CD4-positive, alpha-beta memory T cell (primary cell): ENCODE results near the gene ATP1A2. TPM values are rescaled to one million over a fixed set of nuclear protein-coding genes. Genes with fewer than 3 reads are reported as not detected.

Source experiments
- CTCF ChIA-PET: fragments of 350-600 bp; sonication (Branson Sonifier 250); formaldehyde crosslinking; loops from one replicate; lab custom pipeline; 2021; ENCODE audit warnings: inconsistent platforms; ENCODE audit not compliant: partially characterized antibody; lab: Charles Lee
- POLR2A ChIA-PET: fragments of 350-600 bp; sonication (Branson Sonifier 250); formaldehyde crosslinking; loops from one replicate; lab custom pipeline; 2021; ENCODE audit not compliant: partially characterized antibody; lab: Charles Lee
- DNase-seq, 5 donors: peaks; one replicate each; pipeline versions ENCODE4 v3.0.0 to v3.0.0-alpha.2; 2020 to 2022; ENCODE audit warnings: mixed read lengths in 1 of 5
- H3K27ac ChIP-seq: one replicate; pipeline ENCODE4 v1.7.0; 2013; ENCODE audit warnings: low read depth, low read length
- H3K27me3 ChIP-seq: 2 replicates; pipeline ENCODE4 v1.7.0; 2013; ENCODE audit warnings: mild to moderate bottlenecking, low read length, moderate library complexity; ENCODE audit not compliant: insufficient read depth
- H3K36me3 ChIP-seq: 2 replicates; pipeline ENCODE4 v1.7.0; 2013; ENCODE audit warnings: mild to moderate bottlenecking, low read length, moderate library complexity; ENCODE audit not compliant: insufficient read depth
- H3K4me1 ChIP-seq: 2 replicates; pipeline ENCODE4 v1.7.0; 2013; ENCODE audit warnings: mild to moderate bottlenecking, low read length, moderate library complexity; ENCODE audit not compliant: insufficient read depth
- H3K4me3 ChIP-seq, 2 donors: one replicate each; pipeline ENCODE4 v1.7.0; 2013; ENCODE audit warnings: low read length in 2 of 2, mild to moderate bottlenecking in 1 of 2
- H3K9me3 ChIP-seq, 2 donors: one replicate each; pipeline ENCODE4 v1.7.0; 2013; ENCODE audit warnings: low read length in 2 of 2, control low read depth in 1 of 2; ENCODE audit not compliant: control insufficient read depth in 1 of 2
- H3K27ac Mint-ChIP-seq, 7 donors: one replicate each; pipeline ENCODE4 v1.8.0; 2020 to 2021; ENCODE audit warnings: mixed read lengths in 7 of 7, mild to moderate bottlenecking in 6 of 7, inconsistent platforms in 3 of 7, moderate library complexity in 3 of 7
- H3K27me3 Mint-ChIP-seq, 2 donors: one replicate each; pipeline ENCODE4 v1.8.0; 2020 to 2021; ENCODE audit warnings: mixed read lengths in 2 of 2
- H3K36me3 Mint-ChIP-seq, 2 donors: one replicate each; pipeline ENCODE4 v1.8.0; 2020 to 2021; ENCODE audit warnings: mixed read lengths in 2 of 2, inconsistent platforms in 1 of 2, mild to moderate bottlenecking in 1 of 2
- H3K4me1 Mint-ChIP-seq, 4 donors: one replicate each; pipeline ENCODE4 v1.8.0; 2020 to 2021; ENCODE audit warnings: mixed read lengths in 4 of 4, mild to moderate bottlenecking in 1 of 4
- H3K4me3 Mint-ChIP-seq, 8 donors: one replicate each; pipeline ENCODE4 v1.8.0; 2020 to 2021; ENCODE audit warnings: mixed read lengths in 8 of 8, mild to moderate bottlenecking in 7 of 8, moderate library complexity in 6 of 8, inconsistent platforms in 3 of 8
- H3K9me3 Mint-ChIP-seq, 8 donors: one replicate each; pipeline ENCODE4 v1.8.0; 2020 to 2021; ENCODE audit warnings: mixed read lengths in 8 of 8, mild to moderate bottlenecking in 5 of 8, inconsistent platforms in 3 of 8, moderate library complexity in 1 of 8
- intact Hi-C: fragments of 100-400 bp; cut with micrococcal nuclease; formaldehyde crosslinking; loops from one replicate; pipeline ENCODE4 v1.15.1; 2023
- polyA plus RNA-seq, 2 donors: library from polyadenylated mRNA; unstranded; fragments of 300-500 nt; fragmentation: Illumina TruSeq; gene quantifications; one replicate each; pipeline ENCODE4 v1.2.3, GENCODE V29; 2021
- total RNA-seq, 2 experiments: library from RNA; stranded (reverse); gene quantifications; one replicate each; pipeline ENCODE4 v1.2.3, GENCODE V29; 2021

Gene ATP1A2
- total and polyA plus RNA-seq, 4 experiments from 2014 or later: not detected

DNA sequence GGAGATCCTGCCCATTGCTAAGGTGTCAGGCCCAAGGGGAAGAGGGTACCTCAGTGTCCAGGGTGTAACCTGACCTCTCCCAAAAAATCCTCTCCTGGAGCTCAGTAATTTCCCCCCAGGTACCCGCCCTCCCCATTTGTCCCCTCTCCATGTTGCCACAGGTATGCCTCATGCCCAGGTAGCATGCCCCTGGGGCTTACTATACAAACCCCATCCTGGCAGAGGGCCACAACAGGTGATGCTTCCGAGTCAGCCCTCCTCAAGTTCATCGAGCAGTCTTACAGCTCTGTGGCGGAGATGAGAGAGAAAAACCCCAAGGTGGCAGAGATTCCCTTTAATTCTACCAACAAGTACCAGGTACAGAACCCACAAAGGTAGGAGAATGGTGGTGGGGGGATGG lies 51.5 kb downstream of the ATP1A2 start:
- H3K4me1 ChIP-seq: no peaks in the 10 kb centered on the region
- no peaks in the 10 kb centered on the region for H3K27me3 ChIP-seq
- H3K36me3 ChIP-seq: no peaks in the 10 kb centered on the region
- no peak overlapping the region for H3K27ac Mint-ChIP-seq
- POLR2A ChIA-PET: no interaction called here
- H3K36me3 Mint-ChIP-seq: no peaks in the 10 kb centered on the region
- DNase-seq: no peak
- CTCF ChIA-PET: no interaction called here
- intact Hi-C loops: no loop called here
- H3K9me3 ChIP-seq: no peaks in the 10 kb centered on the region
- H3K27ac ChIP-seq: no peak overlapping the region
- H3K27me3 Mint-ChIP-seq: peaks cover 10 to 32% of the 10 kb centered on the region in 2 donors
- no peak overlapping the region for H3K4me3 ChIP-seq
- peaks cover 0 to 10% (median 5%) of the 10 kb centered on the region in 4 donors for H3K4me1 Mint-ChIP-seq
- no peak overlapping the region for H3K4me3 Mint-ChIP-seq
- H3K9me3 Mint-ChIP-seq: no peaks in the 10 kb centered on the region

DNA sequence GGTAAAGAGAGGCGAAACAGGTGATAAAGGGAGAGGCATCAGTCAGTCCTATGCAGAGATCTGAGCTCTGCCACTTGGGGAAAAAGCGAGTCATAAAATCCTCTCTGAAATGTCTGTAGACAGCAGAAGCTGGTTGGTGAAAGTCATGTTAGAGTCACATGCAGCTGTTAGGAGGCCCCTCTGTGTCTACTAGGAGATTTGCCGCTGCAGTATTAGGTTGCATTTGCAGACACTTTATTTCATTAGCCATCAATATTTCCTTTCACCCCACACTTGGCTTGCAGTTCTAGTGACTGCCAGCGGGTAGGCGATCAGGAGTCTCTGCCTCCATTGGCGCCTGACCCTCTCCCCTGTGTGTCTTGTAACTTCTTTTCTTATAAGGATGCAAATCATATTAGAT lies 52.0 kb downstream of the ATP1A2 start:
- no peaks in the 10 kb centered on the region for H3K9me3 Mint-ChIP-seq

DNA sequence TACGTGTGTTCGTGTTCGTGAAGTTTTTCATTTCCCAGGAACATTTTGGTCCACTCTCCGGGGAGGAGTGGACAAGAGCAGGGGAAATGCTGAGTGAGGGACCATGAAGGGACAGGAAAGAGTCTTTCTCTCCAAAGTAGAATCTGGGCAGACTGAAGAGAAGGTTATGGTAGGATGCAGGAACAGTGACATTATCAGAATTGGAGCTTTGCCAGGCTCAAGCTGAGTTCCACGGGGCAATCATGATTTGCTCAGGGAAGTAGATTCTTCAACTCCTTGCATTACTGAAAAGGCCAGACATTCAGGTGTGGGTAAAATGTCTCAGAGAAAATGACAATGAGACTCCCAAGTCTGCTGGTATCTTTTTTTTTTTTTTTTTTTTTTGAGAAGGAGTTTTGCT lies 52.5 kb downstream of the ATP1A2 start:
- intact Hi-C loops: no loop called here
- CTCF ChIA-PET: no interaction called here
- Histone ChIP-seq H3K36me3 (no peaks in the 10 kb centered on the region), H3K27ac (no peak overlapping the region), H3K27me3 (no peaks in the 10 kb centered on the region), H3K9me3 (no peaks in the 10 kb centered on the region), H3K4me1 (no peaks in the 10 kb centered on the region), H3K4me3 (no peak overlapping the region)
- H3K9me3 Mint-ChIP-seq: no peaks in the 10 kb centered on the region
- POLR2A ChIA-PET: no interaction called here
- H3K4me3 Mint-ChIP-seq: no peak overlapping the region
- peaks cover 17 to 35% of the 10 kb centered on the region in 2 donors for H3K27me3 Mint-ChIP-seq
- no peak for DNase-seq
- H3K36me3 Mint-ChIP-seq: no peaks in the 10 kb centered on the region
- no peak overlapping the region for H3K27ac Mint-ChIP-seq
- peaks cover 0 to 10% (median 5%) of the 10 kb centered on the region in 4 donors for H3K4me1 Mint-ChIP-seq

More for the DNA sequence above, 52.0 kb downstream of the ATP1A2 start:
- intact Hi-C loops: no loop called here
- Histone ChIP-seq H3K4me1 (no peaks in the 10 kb centered on the region), H3K4me3 (no peak overlapping the region), H3K27ac (no peak overlapping the region), H3K9me3 (no peaks in the 10 kb centered on the region), H3K36me3 (no peaks in the 10 kb centered on the region), H3K27me3 (no peaks in the 10 kb centered on the region)
- no peak overlapping the region for H3K27ac Mint-ChIP-seq
- peaks cover 12 to 33% of the 10 kb centered on the region in 2 donors for H3K27me3 Mint-ChIP-seq
- no peak overlapping the region for H3K4me3 Mint-ChIP-seq
- no peak for DNase-seq
- H3K4me1 Mint-ChIP-seq: peaks cover 0 to 10% (median 5%) of the 10 kb centered on the region in 4 donors
- ChIA-PET POLR2A (no interaction called here), CTCF (no interaction called here)
- H3K36me3 Mint-ChIP-seq: no peaks in the 10 kb centered on the region

DNA sequence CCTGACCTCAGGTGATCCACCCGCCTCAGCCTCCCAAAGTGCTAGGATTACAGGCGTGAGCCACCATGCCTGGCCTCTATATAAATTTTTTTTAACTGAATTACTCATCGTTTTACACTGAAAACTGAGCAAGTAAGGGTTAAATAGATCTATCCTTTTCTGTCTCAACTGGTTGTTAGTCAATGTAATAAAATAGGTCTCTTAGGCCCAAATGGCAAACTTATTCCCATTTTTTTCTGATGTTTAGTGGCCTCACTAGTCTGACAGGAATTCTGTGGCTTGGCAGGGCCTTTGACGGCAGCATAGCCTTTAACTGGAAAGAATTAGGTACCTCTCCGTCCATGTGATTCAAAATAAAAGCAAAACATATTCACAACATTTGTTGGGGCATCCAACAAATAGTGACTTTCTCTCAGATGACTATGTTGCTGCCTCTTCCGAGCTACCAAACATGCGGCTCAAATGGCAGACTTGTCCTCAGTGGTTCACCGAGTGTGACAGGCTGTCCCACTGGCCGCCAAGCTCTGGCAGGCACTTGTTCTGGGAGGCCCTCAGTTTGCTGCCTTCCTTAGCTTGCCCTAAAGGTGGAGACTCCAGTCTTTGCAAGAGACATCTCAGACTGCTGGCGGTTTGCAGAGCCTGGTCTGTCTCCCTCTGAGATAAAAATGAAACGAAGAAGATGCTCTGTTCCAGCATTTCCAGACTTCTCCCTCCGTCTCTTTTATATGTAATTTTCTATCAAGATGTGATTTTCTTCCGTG lies 53.2 kb downstream of the ATP1A2 start:
- no peaks in the 10 kb centered on the region for H3K9me3 Mint-ChIP-seq

DNA sequence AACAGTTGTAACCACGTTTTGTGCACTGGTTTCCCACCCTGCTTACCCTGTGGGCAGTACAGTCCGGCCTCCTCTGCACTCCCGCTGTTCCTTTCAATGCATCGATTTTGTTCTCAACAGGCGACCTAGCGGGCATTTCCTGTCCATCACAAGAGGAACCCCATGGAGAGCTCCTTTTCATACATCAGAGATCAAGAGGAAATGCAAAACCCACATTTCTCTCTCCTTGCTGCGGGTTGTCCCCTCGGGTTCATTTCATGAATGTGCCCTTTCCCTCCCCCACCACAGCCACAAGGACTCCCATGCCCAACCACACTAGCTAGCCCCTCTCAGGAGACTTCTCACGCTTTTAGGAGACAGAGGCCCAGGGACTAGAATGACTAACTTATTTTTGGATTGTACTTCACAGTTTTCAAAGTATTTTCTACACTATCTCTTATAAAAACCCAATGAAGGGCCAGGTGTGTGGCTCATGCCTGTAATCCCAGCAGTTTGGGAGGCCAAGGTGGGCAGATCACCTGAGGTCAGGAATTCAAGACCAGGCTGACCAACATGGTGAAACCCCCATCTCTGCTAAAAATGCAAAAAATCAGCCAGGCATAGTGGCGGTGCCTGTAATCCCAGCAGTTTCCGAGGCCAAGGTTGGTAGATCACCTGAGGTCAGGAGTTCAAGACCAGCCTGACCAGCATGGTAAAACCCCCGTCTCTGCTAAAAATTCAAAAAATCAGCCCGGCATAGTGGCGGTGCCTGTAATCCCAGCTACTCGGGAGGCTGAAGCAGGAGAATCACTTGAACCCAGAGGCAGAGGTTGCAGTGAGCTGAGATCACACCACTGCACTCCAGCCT lies 54.2 kb downstream of the ATP1A2 start:
- Mint-ChIP-seq H3K4me3 (no peak overlapping the region), H3K4me1 (peaks cover 0 to 14% (median 9%) of the 10 kb centered on the region in 4 donors), H3K27ac (peak overlapping the region in 1 of 7 donors; percentile 49), H3K9me3 (no peaks in the 10 kb centered on the region), H3K27me3 (peaks cover 19 to 28% of the 10 kb centered on the region in 2 donors), H3K36me3 (no peaks in the 10 kb centered on the region)
- intact Hi-C loops: no loop called here
- H3K36me3 ChIP-seq: no peaks in the 10 kb centered on the region
- H3K27me3 ChIP-seq: no peaks in the 10 kb centered on the region
- H3K27ac ChIP-seq: no peak overlapping the region
- no peak overlapping the region for H3K4me3 ChIP-seq
- ChIA-PET CTCF (no interaction called here), POLR2A (no interaction called here)
- H3K9me3 ChIP-seq: no peaks in the 10 kb centered on the region
- no peaks in the 10 kb centered on the region for H3K4me1 ChIP-seq
- no peak for DNase-seq

More for the DNA sequence above, 53.2 kb downstream of the ATP1A2 start:
- Histone ChIP-seq H3K27me3 (no peaks in the 10 kb centered on the region), H3K27ac (no peak overlapping the region), H3K4me3 (no peak overlapping the region), H3K4me1 (no peaks in the 10 kb centered on the region), H3K36me3 (no peaks in the 10 kb centered on the region), H3K9me3 (no peaks in the 10 kb centered on the region)
- peaks cover 21 to 35% of the 10 kb centered on the region in 2 donors for H3K27me3 Mint-ChIP-seq
- H3K4me1 Mint-ChIP-seq: peaks cover 0 to 14% (median 9%) of the 10 kb centered on the region in 4 donors
- DNase-seq: no peak
- intact Hi-C loops: no loop called here
- ChIA-PET POLR2A (no interaction called here), CTCF (no interaction called here)
- H3K36me3 Mint-ChIP-seq: no peaks in the 10 kb centered on the region
- no peak overlapping the region for H3K27ac Mint-ChIP-seq
- H3K4me3 Mint-ChIP-seq: no peak overlapping the region

DNA sequence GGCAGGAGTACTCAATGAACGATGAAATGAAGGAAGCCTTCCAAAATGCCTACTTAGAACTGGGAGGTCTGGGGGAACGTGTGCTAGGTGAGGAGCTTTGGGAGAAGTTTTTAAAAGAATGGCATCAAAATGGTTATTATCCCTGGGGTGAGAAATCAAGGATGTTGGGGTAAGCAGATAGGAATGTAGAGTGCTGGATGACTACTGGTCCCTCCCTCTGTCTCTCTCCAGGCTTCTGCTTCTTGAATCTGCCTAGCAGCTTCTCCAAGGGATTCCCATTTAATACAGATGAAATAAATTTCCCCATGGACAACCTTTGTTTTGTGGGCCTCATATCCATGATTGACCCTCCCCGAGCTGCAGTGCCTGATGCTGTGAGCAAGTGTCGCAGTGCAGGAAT lies 55.8 kb downstream of the ATP1A2 start:
- no peak overlapping the region for H3K27ac Mint-ChIP-seq
- POLR2A ChIA-PET: no interaction called here
- CTCF ChIA-PET: no interaction called here

DNA sequence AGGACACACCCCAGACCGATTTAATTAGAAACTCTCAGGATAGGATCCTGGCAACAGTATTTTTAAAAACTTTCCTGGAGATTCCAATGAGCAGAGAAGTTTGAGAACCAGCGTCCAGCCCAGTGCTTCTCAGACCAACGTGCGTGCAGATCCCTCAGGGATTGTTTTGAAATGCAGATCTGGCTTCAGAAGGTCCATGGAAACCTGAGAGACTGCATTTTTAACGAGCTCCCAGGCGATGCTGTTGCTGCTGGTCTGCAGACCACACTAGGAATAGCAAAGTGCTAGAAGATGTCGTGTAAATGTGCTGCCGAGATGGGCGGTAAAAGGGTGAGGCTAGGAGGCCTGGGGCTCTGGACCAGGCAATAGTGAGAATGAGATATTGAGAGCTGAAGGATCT lies 56.4 kb downstream of the ATP1A2 start:
- Histone ChIP-seq H3K27me3 (no peaks in the 10 kb centered on the region), H3K4me1 (no peaks in the 10 kb centered on the region), H3K27ac (no peak overlapping the region), H3K4me3 (no peak overlapping the region), H3K36me3 (no peaks in the 10 kb centered on the region), H3K9me3 (no peaks in the 10 kb centered on the region)
- ChIA-PET CTCF (no interaction called here), POLR2A (no interaction called here)
- H3K27ac Mint-ChIP-seq: no peak overlapping the region
- DNase-seq: no peak
- intact Hi-C loops: no loop called here
- peak overlapping the region in 1 of 8 donors; percentile 49 for H3K4me3 Mint-ChIP-seq
- H3K9me3 Mint-ChIP-seq: no peaks in the 10 kb centered on the region
- H3K36me3 Mint-ChIP-seq: no peaks in the 10 kb centered on the region
- H3K4me1 Mint-ChIP-seq: peaks cover 0 to 18% (median 9%) of the 10 kb centered on the region in 4 donors
- H3K27me3 Mint-ChIP-seq: peaks cover 17 to 21% of the 10 kb centered on the region in 2 donors

More for the DNA sequence above, 55.8 kb downstream of the ATP1A2 start:
- Histone ChIP-seq H3K4me3 (no peak overlapping the region), H3K27me3 (no peaks in the 10 kb centered on the region), H3K27ac (no peak overlapping the region), H3K36me3 (no peaks in the 10 kb centered on the region), H3K9me3 (no peaks in the 10 kb centered on the region), H3K4me1 (no peaks in the 10 kb centered on the region)
- no peak for DNase-seq
- peaks cover 17 to 24% of the 10 kb centered on the region in 2 donors for H3K27me3 Mint-ChIP-seq
- no peak overlapping the region for H3K4me3 Mint-ChIP-seq
- intact Hi-C loops: no loop called here
- no peaks in the 10 kb centered on the region for H3K9me3 Mint-ChIP-seq
- H3K4me1 Mint-ChIP-seq: peaks cover 0 to 14% (median 9%) of the 10 kb centered on the region in 4 donors
- H3K36me3 Mint-ChIP-seq: no peaks in the 10 kb centered on the region
